K562 (cell line): ENCODE data around the gene SLC6A6. TPM values are rescaled to one million over a fixed set of nuclear protein-coding genes. Genes with fewer than 3 reads are reported as not detected.

Experiments used
- ATAC-seq: fragments of 200-7000 bp; cut with Tn5 transposase; 3 replicates; pipeline ENCODE4 v1.9.1; 2020; ENCODE audit warnings: moderate library complexity
- BruUV-seq: library from RNA; stranded (reverse); fragments of 400-500 nt; replicated peaks from 2 replicates; lab custom pipeline; 2021; lab: Mats Ljungman, UMichigan
- CTCF ChIA-PET: fragments of 300-600 bp; formaldehyde crosslinking; extraction: SDS; loops from one replicate; lab custom pipeline; 2021; ENCODE audit warnings: low intra/inter-chr PET ratio; lab: Yijun Ruan, JAX
- POLR2A ChIA-PET: fragments of 300-600, 350-650 bp; sonication (Branson Sonifier 250); formaldehyde crosslinking; extraction: SDS; loops from one replicate; lab custom pipeline; 2021; ENCODE audit warnings: antibody characterized with exemption, inconsistent platforms; lab: Yijun Ruan, JAX
- DNase-seq, 4 experiments: peaks; one replicate each; pipeline versions ENCODE4 v3.0.0 to v3.0.0-alpha.2; 2011 to 2018; ENCODE audit warnings: low spot score in 3 of 4, mixed read lengths in 3 of 4; ENCODE audit errors: extremely low read depth in 1 of 4
- FAIRE-seq: peaks from 2 replicates; lab custom pipeline; 2011; peaks lifted over from hg19 to GRCh38; lab: Jason Lieb, UNC
- H2AFZ ChIP-seq: 2 replicates; pipeline ENCODE4 v1.6.0; 2011; ENCODE audit warnings: low read depth, low read length, control low read depth, inconsistent platforms
- H3K27ac ChIP-seq: fragments of 200-600 bp; 3 replicates; pipeline ENCODE4 v1.8.0; 2011; ENCODE audit warnings: low read depth, mild to moderate bottlenecking, control low read depth, inconsistent platforms, low read length, moderate library complexity, mixed read lengths; ENCODE audit errors: extremely low read depth
- H3K27me3 ChIP-seq, 2 experiments: fragments of 300-600 bp in 1 of 2; 2 replicates in 1 of 2; 3 replicates in 1 of 2; pipeline versions ENCODE4 v1.6.0 to v1.8.0; 2011; ENCODE audit warnings: inconsistent platforms in 2 of 2, low read length in 2 of 2, mild to moderate bottlenecking in 1 of 2, mixed read lengths in 1 of 2, moderate library complexity in 1 of 2; ENCODE audit not compliant: control insufficient read depth in 2 of 2, insufficient read depth in 2 of 2
- H3K36me3 ChIP-seq: fragments of 300-600 bp; 3 replicates; pipeline ENCODE4 v1.8.0; 2011; ENCODE audit warnings: mild to moderate bottlenecking, low read length, inconsistent platforms; ENCODE audit not compliant: control insufficient read depth, insufficient read depth
- H3K4me1 ChIP-seq, 2 experiments: fragments of 200-600 bp in 1 of 2; replicated peaks in 1 of 2; 2 replicates in 1 of 2; 3 replicates in 1 of 2; pipeline versions ENCODE4 v1.5.1 to v1.8.0; 2011; ENCODE audit warnings: inconsistent platforms in 2 of 2, low read length in 2 of 2, mild to moderate bottlenecking in 1 of 2, mixed read lengths in 1 of 2, moderate library complexity in 1 of 2; ENCODE audit not compliant: control insufficient read depth in 2 of 2, insufficient read depth in 2 of 2
- H3K4me2 ChIP-seq: 2 replicates; pipeline ENCODE4 v1.6.1; 2011; ENCODE audit warnings: low read length, control low read depth, inconsistent platforms, mixed read lengths; ENCODE audit not compliant: insufficient read depth
- H3K4me3 ChIP-seq: fragments of 200-600 bp; sonication (generic), shearing (Covaris generic); 2 replicates; pipeline ENCODE4 v1.5.1; 2016; ENCODE audit warnings: control low read depth, inconsistent platforms
- H3K79me2 ChIP-seq: fragments of 200-600 bp; 3 replicates; pipeline ENCODE4 v1.8.0; 2011; ENCODE audit warnings: low read length, inconsistent platforms; ENCODE audit not compliant: control insufficient read depth, insufficient read depth
- H3K9ac ChIP-seq, 2 experiments: 2 replicates each; pipeline versions ENCODE4 v1.6.0 to v1.6.1; 2011; ENCODE audit warnings: low read depth in 2 of 2, low read length in 2 of 2, control low read depth in 1 of 2, inconsistent platforms in 1 of 2, mild to moderate bottlenecking in 1 of 2, mixed read lengths in 1 of 2; ENCODE audit not compliant: insufficient read depth in 1 of 2
- H3K9me1 ChIP-seq: one replicate; pipeline ENCODE4 v1.6.0; 2011; ENCODE audit warnings: inconsistent platforms, mild to moderate bottlenecking, low read length, moderate library complexity; ENCODE audit not compliant: control insufficient read depth, insufficient read depth
- H3K9me3 ChIP-seq: replicated peaks from 2 replicates; pipeline ENCODE4 v1.5.1; 2011; ENCODE audit warnings: low read depth, low read length, inconsistent platforms; ENCODE audit not compliant: control insufficient read depth, insufficient read depth
- H4K20me1 ChIP-seq: replicated peaks from 2 replicates; pipeline ENCODE4 v1.6.1; 2011; ENCODE audit warnings: low read length, inconsistent platforms, mixed read lengths; ENCODE audit not compliant: control insufficient read depth, insufficient read depth
- ATF1 ChIP-seq, 2 experiments: fragments of 450-650 bp in 1 of 2; IDR thresholded peaks; 2 replicates each; pipeline ENCODE4 v1.6.1; 2016; ENCODE audit warnings: missing compliant biosample characterization in 1 of 2, missing genetic modification characterization in 1 of 2
- CBX2 ChIP-seq: fragments of 200-600 bp; sonication (generic); IDR thresholded peaks from one replicate; pipeline ENCODE4 v1.6.1; 2012; ENCODE audit warnings: mild to moderate bottlenecking, low read length, inconsistent platforms; ENCODE audit not compliant: insufficient read depth, poor library complexity, severe bottlenecking
- CEBPB ChIP-seq: fragments of 450-650 bp; IDR thresholded peaks from 2 replicates; pipeline ENCODE4 v1.6.1; 2016; ENCODE audit warnings: missing genetic modification characterization, missing compliant biosample characterization
- E2F3 ChIP-seq: fragments of 250-450 bp; sonication (Bioruptor Pico); IDR thresholded peaks from 2 replicates; pipeline ENCODE4 v1.4.0; 2020; ENCODE audit warnings: mild to moderate bottlenecking
- FOSL1 ChIP-seq: fragments of 200-800 bp; sonication (Bioruptor generic); conservative IDR thresholded peaks from 2 replicates; pipeline ENCODE4 v1.6.1; 2016; ENCODE audit warnings: missing genetic modification characterization, missing compliant biosample characterization
- KHSRP ChIP-seq: fragments of 450-650 bp; IDR thresholded peaks from 2 replicates; pipeline ENCODE4 v1.6.1; 2017
- POLR2A ChIP-seq: fragments of 450-650 bp; conservative IDR thresholded peaks from 2 replicates; pipeline ENCODE4 v1.6.1; 2016
- RBBP5 ChIP-seq: fragments of 200-600 bp; sonication (generic); IDR thresholded peaks from 2 replicates; pipeline ENCODE4 v1.6.1; 2012; ENCODE audit warnings: borderline replicate concordance, mild to moderate bottlenecking, low read length, control low read depth, inconsistent platforms; ENCODE audit not compliant: insufficient read depth, poor library complexity, severe bottlenecking
- RBM25 ChIP-seq: fragments of 200-400 bp; formaldehyde crosslinking; IDR thresholded peaks from 2 replicates; pipeline ENCODE4 v1.6.1; 2018; ENCODE audit warnings: low read length, low read depth, moderate library complexity; ENCODE audit not compliant: severe bottlenecking
- TFAP4 ChIP-seq: sonication (generic); formaldehyde crosslinking; IDR thresholded peaks from 2 replicates; pipeline ENCODE4 v1.8.0; 2022; ENCODE audit warnings: missing genetic modification reagents, mild to moderate bottlenecking, moderate library complexity, borderline replicate concordance
- THRA ChIP-seq: fragments of 450-650 bp; IDR thresholded peaks from 2 replicates; pipeline ENCODE4 v1.6.1; 2017; ENCODE audit warnings: mild to moderate bottlenecking, moderate library complexity
- ZFP36 ChIP-seq: fragments of 150-350 bp; IDR thresholded peaks from 2 replicates; pipeline ENCODE4 v1.6.1; 2018; ENCODE audit warnings: low read length, low read depth; ENCODE audit not compliant: partially characterized antibody
- ZKSCAN8 ChIP-seq: fragments of 200-800 bp; sonication (Bioruptor generic); IDR thresholded peaks from 2 replicates; pipeline ENCODE4 v1.6.1; 2016; ENCODE audit warnings: missing genetic modification characterization, missing compliant biosample characterization
- ZNF79 ChIP-seq: fragments of 250-450 bp; sonication (Bioruptor Pico); IDR thresholded peaks from 2 replicates; pipeline ENCODE4 v1.4.0; 2020; ENCODE audit warnings: low read depth, mild to moderate bottlenecking, moderate library complexity
- WGBS: fragments of 100-300 bp; shearing (Covaris generic); methylation state at CpG from one replicate; pipeline ENCODE4 v1.1.6; 2016; ENCODE audit warnings: low coverage, mixed read lengths; ENCODE audit not compliant: insufficient coverage; ENCODE audit errors: missing lambda C conversion rate; 5-methylcytosine and 5-hydroxymethylcytosine counted together
- in situ Hi-C: fragments of 300-500 bp; cut with MboI; formaldehyde crosslinking; loops from 4 replicates; pipeline ENCODE4 v1.15.0; 2018; ENCODE audit warnings: inconsistent platforms, mixed read lengths
- intact Hi-C: fragments of 100-400 bp; cut with micrococcal nuclease; formaldehyde crosslinking; loops from 2 replicates; pipeline ENCODE4 v1.14.2; 2022
- polyA plus RNA-seq, 8 experiments: library from polyadenylated mRNA; depleted of rRNA in 4 of 8; stranded (reverse) in 5 of 8; unstranded in 3 of 8; fragments of >200 nt; fragmentation: Nextera tagmentation in 2 of 8; fragmentation: Illumina TruSeq in 1 of 8; extraction: Ambion mirVana in 2 of 8; extraction: Trizol in 1 of 8; gene quantifications; 2 replicates each; pipeline versions ENCODE4 v1.2.1 to v1.2.3, GENCODE V29; 2011 to 2014; ENCODE audit warnings: inconsistent platforms in 1 of 8, missing spikeins in 1 of 8
- total RNA-seq, 7 experiments: library from RNA; depleted of rRNA in 6 of 7; stranded (reverse); fragments of >200 nt in 6 of 7; fragmentation: Illumina TruSeq in 2 of 7; extraction: Trizol in 2 of 7; gene quantifications; 2 replicates each; pipeline versions ENCODE4 v1.2.1 to v1.2.3, GENCODE V29; 2011 to 2021; ENCODE audit warnings: low replicate concordance in 1 of 7
- TF ChIP-seq, protein P1 (sequence below), 2 experiments: fragments of 150-350 bp in 1 of 2; IDR thresholded peaks; 2 replicates each; pipeline ENCODE4 v1.6.1; 2012 to 2016; ENCODE audit warnings: low read depth in 2 of 2, low read length in 2 of 2, mild to moderate bottlenecking in 1 of 2, moderate library complexity in 1 of 2

Gene SLC6A6
- total and polyA plus RNA-seq, 9 of the 15 experiments (the other 6 are each of a cell fraction or from before 2014, with no cell fraction given) = 12.3 to 203 (median 93.2) TPM

GRCh38 chr3:14525685-14526631 lies 123.6 kb downstream of the SLC6A6 start:
- intact Hi-C loops (no loop called here), in situ Hi-C loops (no loop called here)
- ChIA-PET POLR2A (interaction anchor here (0.5 kb wide), 1 partner anchor 44 kb away, joined by 3 read pairs; no protein-coding TSS in a partner anchor), CTCF (no interaction called here)
- WGBS = 6% methylated on average over 17 of the region's 17 CpGs
- peaks cover 55 to 65% of the 10 kb centered on the region in 2 experiments for H3K27me3 ChIP-seq
- no peak overlapping the region for H3K4me3 ChIP-seq
- H3K9ac ChIP-seq = 0 out of 4 replicates have a peak overlapping the region, but pooled peaks of 1 of the 2 experiments have one; percentile 17
- H3K9me3 ChIP-seq = no peaks in the 10 kb centered on the region
- peak in 1 of 4 experiments; percentile 19 for DNase-seq
- no peak overlapping the region for H3K4me2 ChIP-seq
- peak; percentile 17; the same call in 1 of the 3 replicates for ATAC-seq
- no peaks in the 10 kb centered on the region for H3K79me2 ChIP-seq
- H3K9me1 ChIP-seq = no peaks in the 10 kb centered on the region
- H3K4me1 ChIP-seq = peaks cover 0 to 7% of the 10 kb centered on the region in 2 experiments; a peak in 2 of 5 replicates
- H4K20me1 ChIP-seq = no peaks in the 10 kb centered on the region; the same call in 1 of the 2 replicates
- H3K27ac ChIP-seq = no peak overlapping the region
- H3K36me3 ChIP-seq = no peaks in the 10 kb centered on the region
- peak; percentile 57 for FAIRE-seq
- no peak overlapping the region for H2AFZ ChIP-seq
- BruUV-seq = no TSS peak
- no peak for TF ChIP-seq E2F3 (CRISPR knock-in tag)
- TF ChIP-seq KHSRP = no peak
- TF ChIP-seq POLR2A = no peak
- no peak for TF ChIP-seq RBBP5
- no peak for TF ChIP-seq ZKSCAN8 (CRISPR knock-in tag)
- peak; percentile 86 for TF ChIP-seq ZFP36
- TF ChIP-seq, protein P1, sequence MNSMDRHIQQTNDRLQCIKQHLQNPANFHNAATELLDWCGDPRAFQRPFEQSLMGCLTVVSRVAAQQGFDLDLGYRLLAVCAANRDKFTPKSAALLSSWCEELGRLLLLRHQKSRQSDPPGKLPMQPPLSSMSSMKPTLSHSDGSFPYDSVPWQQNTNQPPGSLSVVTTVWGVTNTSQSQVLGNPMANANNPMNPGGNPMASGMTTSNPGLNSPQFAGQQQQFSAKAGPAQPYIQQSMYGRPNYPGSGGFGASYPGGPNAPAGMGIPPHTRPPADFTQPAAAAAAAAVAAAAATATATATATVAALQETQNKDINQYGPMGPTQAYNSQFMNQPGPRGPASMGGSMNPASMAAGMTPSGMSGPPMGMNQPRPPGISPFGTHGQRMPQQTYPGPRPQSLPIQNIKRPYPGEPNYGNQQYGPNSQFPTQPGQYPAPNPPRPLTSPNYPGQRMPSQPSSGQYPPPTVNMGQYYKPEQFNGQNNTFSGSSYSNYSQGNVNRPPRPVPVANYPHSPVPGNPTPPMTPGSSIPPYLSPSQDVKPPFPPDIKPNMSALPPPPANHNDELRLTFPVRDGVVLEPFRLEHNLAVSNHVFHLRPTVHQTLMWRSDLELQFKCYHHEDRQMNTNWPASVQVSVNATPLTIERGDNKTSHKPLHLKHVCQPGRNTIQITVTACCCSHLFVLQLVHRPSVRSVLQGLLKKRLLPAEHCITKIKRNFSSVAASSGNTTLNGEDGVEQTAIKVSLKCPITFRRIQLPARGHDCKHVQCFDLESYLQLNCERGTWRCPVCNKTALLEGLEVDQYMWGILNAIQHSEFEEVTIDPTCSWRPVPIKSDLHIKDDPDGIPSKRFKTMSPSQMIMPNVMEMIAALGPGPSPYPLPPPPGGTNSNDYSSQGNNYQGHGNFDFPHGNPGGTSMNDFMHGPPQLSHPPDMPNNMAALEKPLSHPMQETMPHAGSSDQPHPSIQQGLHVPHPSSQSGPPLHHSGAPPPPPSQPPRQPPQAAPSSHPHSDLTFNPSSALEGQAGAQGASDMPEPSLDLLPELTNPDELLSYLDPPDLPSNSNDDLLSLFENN (IDR thresholded peaks at IDR 0.05; ENCODE audit: low read depth in 2 of 2, low read length in 2 of 2) = no peak
- peak; percentile 54 for TF ChIP-seq RBM25
- TF ChIP-seq ZNF79 (CRISPR knock-in tag) = no peak
- no peak for TF ChIP-seq TFAP4 (CRISPR knock-in tag)
- TF ChIP-seq FOSL1 (tag) = peak; percentile 42; the same call in 1 of the 2 replicates
- peak; percentile 96 for TF ChIP-seq CEBPB (tag)
- no peak for TF ChIP-seq CBX2
- no peak for TF ChIP-seq ATF1 (CRISPR knock-in tag; IDR thresholded peaks at IDR 0.05)
- TF ChIP-seq ATF1 (tag; IDR thresholded peaks at IDR 0.05) = no peak
- no peak for TF ChIP-seq THRA
